Measurements from ENCODE around the gene NCOA4. TPM values are rescaled to one million over a fixed set of nuclear protein-coding genes. Genes with fewer than 3 reads are reported as not detected.
"Not testable (repeated sequence)": the region's sequence is repeated elsewhere in the genome, so short reads cannot be mapped to it uniquely, and the experiment has no call there.

Gene NCOA4
- total RNA-seq, 1 donor from 2014 or later: 333 TPM

- intact Hi-C loops (cut with micrococcal nuclease): no loop called here
- DNase-seq (no peak), ATAC-seq (no peak)
These were observed 5.0 kb downstream of the NCOA4 start for GRCh38 chr10:46025406-46025805.

DNA sequence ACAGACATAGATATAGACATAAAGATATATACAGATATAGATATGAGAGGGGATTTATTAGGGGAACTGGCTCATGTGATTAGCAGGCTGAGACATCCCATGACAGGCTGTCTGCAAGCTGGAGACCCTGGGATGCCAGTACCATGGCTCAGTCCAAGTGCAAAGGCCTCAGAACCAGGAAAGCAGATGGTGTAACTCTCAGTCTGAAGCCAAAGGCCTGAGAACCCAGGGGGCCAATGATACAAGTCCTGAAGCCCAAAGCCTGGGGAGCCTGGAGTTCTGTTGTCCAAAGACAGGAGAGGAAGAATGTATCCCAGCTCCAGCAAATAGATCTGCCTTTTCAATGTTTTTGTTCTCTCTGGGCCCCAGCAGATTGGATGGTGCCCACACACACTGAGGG is 5.5 kb downstream of the NCOA4 start:
- intact Hi-C loops (cut with micrococcal nuclease): no loop called here
- ATAC-seq (no peak), DNase-seq (no peak)

DNA sequence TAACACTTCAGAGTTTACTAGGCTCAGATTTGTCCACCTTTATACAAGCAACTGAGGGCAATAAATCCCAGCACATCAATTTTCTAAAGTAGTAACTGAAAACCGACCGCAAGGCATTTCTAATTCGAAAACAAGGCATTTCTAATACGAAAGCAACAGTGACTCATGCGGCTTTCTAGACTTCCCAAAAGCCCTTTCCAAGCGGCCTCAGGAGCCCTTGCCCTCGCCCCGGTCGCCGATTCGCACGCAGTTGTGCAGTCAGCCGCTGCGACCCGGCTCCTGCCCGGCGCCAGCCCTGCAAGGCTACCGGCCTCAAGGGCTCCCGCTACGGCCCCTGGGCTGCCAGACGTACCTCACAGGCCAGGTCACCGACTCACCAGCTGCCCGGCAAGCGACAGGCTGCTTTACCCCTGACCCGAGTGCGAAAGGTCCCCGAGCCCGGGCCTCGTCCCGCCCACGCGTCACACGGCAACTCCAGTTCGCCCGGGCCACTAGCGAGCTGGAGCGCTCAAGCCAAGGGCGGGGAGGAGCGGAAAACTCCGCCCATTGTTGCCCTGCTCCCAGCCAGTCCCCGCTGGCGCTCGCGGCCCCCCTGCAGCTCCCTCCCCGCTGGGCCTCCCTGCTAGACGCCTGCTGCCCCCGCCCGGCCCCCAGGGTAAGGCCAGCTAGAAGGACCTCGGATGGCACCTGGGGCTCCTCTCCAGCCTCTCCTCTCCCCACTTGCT is 7.3 kb downstream of the NCOA4 start:
- peak; percentile 92 for ATAC-seq
- DNase-seq: peak; percentile 96
- intact Hi-C loops (cut with micrococcal nuclease): no loop called here

DNA sequence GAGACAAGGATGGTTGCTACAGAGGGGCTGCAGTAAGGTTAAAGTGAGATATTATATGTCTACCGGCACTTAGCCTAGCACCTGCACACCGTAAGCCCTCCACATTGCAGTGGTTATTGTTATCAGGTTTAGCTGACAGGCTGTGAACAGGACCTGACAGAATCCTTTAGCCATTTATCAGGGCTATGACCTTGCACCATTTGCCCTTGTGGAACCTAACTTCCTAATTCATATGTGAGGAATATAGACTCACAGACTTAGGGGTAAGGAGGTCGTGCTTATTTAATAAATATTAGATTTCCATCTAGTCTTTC is 10.1 kb downstream of the NCOA4 start:
- intact Hi-C loops (cut with micrococcal nuclease): no loop called here
- ATAC-seq (peak; percentile 56), DNase-seq (no peak)

- intact Hi-C loops (cut with micrococcal nuclease): no loop called here
- DNase-seq (no peak), ATAC-seq (peak; percentile 64)
These were observed 10.7 kb downstream of the NCOA4 start for GRCh38 chr10:46019569-46020343.

GRCh38 chr10:46019177-46019528 is 11.3 kb downstream of the NCOA4 start:
- DNase-seq (peak; percentile 36), ATAC-seq (peak; percentile 38)
- intact Hi-C loops (cut with micrococcal nuclease): no loop called here

GRCh38 chr10:46018453-46019176 is 11.8 kb downstream of the NCOA4 start:
- no peak for DNase-seq
- no peak for ATAC-seq
- intact Hi-C loops (cut with micrococcal nuclease): no loop called here

GRCh38 chr10:46017733-46018132 is 12.7 kb downstream of the NCOA4 start:
- intact Hi-C loops (cut with micrococcal nuclease): no loop called here
- ATAC-seq (no peak), DNase-seq (no peak)

DNA sequence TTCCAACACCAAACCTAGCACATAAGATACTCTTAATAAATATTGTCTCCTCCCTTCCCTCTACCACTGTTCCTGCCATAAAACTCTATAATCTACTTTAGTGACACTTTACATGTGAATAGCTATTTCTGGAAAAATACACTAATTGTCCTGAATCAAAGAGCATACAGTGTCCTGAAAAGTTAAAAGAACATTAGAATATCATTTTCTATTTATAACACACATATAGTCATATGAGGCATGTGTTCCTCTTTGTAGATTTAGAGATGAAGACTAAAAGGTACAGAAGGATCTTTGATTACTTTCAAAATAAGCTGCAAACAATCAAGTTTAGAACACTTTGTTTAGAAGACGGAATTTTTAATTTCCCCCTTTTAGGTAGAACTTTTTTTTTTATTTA is 13.6 kb downstream of the NCOA4 start:
- DNase-seq: no peak
- intact Hi-C loops (cut with micrococcal nuclease): no loop called here
- ATAC-seq: no peak

- no peak for ATAC-seq
- DNase-seq: no peak
- intact Hi-C loops (cut with micrococcal nuclease): no loop called here
These were observed 14.2 kb downstream of the NCOA4 start for GRCh38 chr10:46016190-46016589.

DNA sequence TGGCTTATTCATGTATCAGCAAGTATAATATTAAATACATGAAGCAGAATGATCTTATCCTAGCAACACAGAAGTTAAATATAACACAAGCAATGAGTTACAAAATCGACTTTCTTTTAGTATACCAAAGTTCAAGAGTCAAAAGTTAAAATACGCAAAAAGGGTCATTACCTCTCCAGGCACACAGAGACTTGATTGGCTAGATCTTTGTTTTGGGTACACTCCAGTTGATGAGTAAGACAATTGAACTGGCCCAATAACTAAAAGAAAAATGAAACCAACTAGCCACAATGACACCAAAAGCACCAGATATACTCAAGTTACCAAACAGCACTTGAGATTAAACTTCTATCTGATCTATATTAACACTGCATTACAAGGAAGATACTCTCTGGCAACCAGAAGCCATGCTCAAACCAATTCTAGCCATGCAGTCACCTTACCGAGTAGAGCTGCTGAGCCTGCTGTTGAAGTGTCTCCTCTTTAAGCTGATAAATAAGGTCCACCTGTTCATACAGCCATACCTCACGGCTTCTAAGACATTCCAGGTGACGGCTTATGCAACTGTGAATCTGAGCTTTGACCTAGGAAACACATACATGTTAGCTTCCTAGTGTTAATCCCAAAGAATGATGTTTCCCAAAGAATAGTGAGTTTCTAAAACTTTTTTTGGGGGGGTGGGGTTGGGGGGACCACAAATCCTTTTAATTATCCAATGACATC is 15.6 kb downstream of the NCOA4 start:
- no peak for DNase-seq
- intact Hi-C loops (cut with micrococcal nuclease): no loop called here
- ATAC-seq: no peak

DNA sequence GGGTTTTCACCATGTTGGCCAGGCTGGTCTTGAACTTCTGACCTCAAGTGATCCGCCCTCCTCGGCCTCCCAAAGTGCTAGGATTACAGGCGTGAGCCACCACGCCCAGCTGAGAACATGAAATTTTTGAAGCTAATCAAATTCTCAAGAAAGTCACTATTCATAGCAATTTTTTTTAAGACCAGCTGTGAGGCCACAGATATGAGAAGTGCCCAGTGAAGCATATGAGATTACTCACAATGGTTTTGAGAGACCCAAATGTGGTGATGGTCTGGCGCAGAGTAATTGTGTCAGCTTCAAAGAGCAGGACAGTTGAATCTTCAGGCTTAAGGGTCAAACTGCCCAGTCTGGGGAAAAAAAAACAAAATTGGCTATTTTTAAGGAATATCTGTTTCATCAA is 16.2 kb downstream of the NCOA4 start:
- DNase-seq (no peak), ATAC-seq (no peak)
- intact Hi-C loops (cut with micrococcal nuclease): no loop called here

- ATAC-seq: no peak
- intact Hi-C loops (cut with micrococcal nuclease): no loop called here
- DNase-seq: no peak
These were observed 17.7 kb downstream of the NCOA4 start for GRCh38 chr10:46012746-46013145.

DNA sequence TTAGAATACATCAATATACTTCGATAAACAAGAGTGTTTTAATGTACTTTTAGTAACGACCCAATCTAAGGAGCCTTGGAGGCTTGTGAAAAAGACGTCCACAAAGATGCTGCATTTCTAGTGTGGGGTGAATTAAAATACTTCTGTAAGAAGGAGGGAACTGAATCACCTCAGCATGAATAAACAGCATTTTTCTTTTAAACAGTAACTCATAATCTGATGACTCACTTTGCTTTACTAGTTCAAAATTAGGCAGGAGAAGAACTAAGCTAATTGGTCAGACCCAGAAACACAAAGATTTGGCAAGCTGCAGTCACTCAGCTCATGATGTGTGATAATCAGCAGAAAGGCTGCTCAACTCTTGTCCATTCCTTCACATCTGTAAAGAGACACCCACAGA is 24.2 kb downstream of the NCOA4 start:
- no peak for DNase-seq
- no peak for ATAC-seq
- intact Hi-C loops (cut with micrococcal nuclease): no loop called here

GRCh38 chr10:46005383-46005782 is 25.0 kb downstream of the NCOA4 start:
- DNase-seq: no peak
- ATAC-seq: no peak
- intact Hi-C loops (cut with micrococcal nuclease): no loop called here

DNA sequence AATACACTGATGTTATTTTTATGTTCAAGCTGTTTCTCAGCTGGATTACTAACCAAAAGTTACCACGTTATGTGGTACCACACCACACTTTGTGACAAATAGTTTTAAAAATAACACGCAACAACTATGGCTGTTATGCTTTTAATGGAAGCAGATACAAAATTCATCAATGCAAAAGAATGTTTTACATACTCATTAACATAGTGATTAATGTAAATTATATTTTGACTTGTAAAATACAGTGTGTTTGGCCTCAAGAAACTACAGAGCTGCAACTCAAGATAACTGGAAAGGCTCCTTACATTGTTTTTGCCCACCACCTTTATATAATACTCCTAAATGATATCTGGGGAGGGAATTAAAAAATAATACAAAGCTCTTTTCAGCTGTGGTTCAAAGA is 25.5 kb downstream of the NCOA4 start:
- intact Hi-C loops (cut with micrococcal nuclease): no loop called here
- no peak for DNase-seq
- ATAC-seq: no peak

GRCh38 chr10:46002916-46003693 is 27.3 kb downstream of the NCOA4 start:
- DNase-seq (no peak), ATAC-seq (no peak)
- intact Hi-C loops (cut with micrococcal nuclease): no loop called here

DNA sequence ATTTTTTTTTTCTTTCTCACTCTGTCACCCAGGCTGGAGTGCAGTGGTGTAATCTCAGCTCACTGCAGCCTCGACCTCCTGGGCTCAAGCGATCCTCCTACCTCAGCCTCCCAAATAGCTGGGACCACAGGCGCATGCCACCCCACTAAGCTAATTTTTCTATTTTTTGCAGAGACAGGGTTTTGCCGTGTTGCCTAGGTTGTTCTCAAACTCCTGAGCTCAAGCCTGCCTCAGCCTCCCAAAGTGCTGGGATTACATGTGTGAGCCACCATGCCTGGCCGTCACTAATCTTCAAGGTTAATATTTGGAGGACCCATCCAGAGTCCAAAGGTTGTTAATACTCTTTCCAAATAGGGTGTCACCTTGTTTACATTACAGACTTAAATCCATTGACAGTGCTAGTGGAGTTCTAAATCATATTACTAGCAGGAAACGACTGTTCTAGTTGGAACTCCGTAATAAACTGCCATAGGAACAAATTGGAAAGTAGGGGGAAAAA is 28.2 kb downstream of the NCOA4 start:
- ATAC-seq; intact Hi-C loops (cut with micrococcal nuclease); DNase-seq: not testable (repeated sequence)

GRCh38 chr10:46001187-46001756 is 29.2 kb downstream of the NCOA4 start:
- ATAC-seq: no peak
- intact Hi-C loops (cut with micrococcal nuclease): no loop called here
- no peak for DNase-seq

Data from left ventricle myocardium superior (tissue), 1 donor.